Suprapubic skin (tissue), 4 donors: ENCODE results near the gene RELA. TPM values are rescaled to one million over a fixed set of nuclear protein-coding genes. Genes with fewer than 3 reads are reported as not detected.
A peak's percentile ranks its signal among the peaks of the same experiment; 100 is the strongest.

Experiments
- DNase-seq, 2 donors: peaks; one replicate each; pipeline ENCODE4 v3.0.0-alpha.2; 2019; ENCODE audit warnings: low spot score in 2 of 2
- H3K27ac ChIP-seq: fragments of 200-600 bp; sonication (generic); one replicate; pipeline ENCODE4 v1.5.1; 2019
- H3K27me3 ChIP-seq: fragments of 200-600 bp; sonication (generic); one replicate; pipeline ENCODE4 v1.5.1; 2019
- H3K36me3 ChIP-seq: fragments of 200-600 bp; sonication (generic); one replicate; pipeline ENCODE4 v1.5.1; 2019
- H3K4me1 ChIP-seq: fragments of 200-600 bp; sonication (generic); one replicate; pipeline ENCODE4 v1.5.1; 2019
- H3K4me3 ChIP-seq: fragments of 200-600 bp; sonication (generic); one replicate; pipeline ENCODE4 v1.5.1; 2019; ENCODE audit warnings: mild to moderate bottlenecking
- H3K9me3 ChIP-seq: fragments of 200-600 bp; sonication (generic); one replicate; pipeline ENCODE4 v1.5.1; 2019
- EP300 ChIP-seq: sonication (generic); formaldehyde crosslinking; IDR thresholded peaks from one replicate; pipeline ENCODE4 v1.6.1; 2017; ENCODE audit warnings: antibody characterized with exemption
- POLR2A ChIP-seq, 2 donors: fragments of 450-650 bp; IDR thresholded peaks; one replicate each; pipeline ENCODE4 v1.6.1; 2017; ENCODE audit warnings: antibody characterized with exemption in 2 of 2, mild to moderate bottlenecking in 2 of 2, moderate library complexity in 2 of 2
- POLR2AphosphoS5 ChIP-seq, 3 donors: sonication (generic); formaldehyde crosslinking; IDR thresholded peaks; one replicate each; pipeline ENCODE4 v1.6.1; 2017; ENCODE audit warnings: antibody characterized with exemption in 3 of 3
- WGBS: methylation state at CpG from one replicate; pipeline ENCODE4 v1.1.5; 2018; 5-methylcytosine and 5-hydroxymethylcytosine counted together
- total RNA-seq, 4 donors: library from RNA; depleted of rRNA; stranded (reverse); fragments of >200 nt; gene quantifications; one replicate each; pipeline ENCODE4 v1.1.0, GENCODE V29; 2016
- TF ChIP-seq, protein P1 (sequence below), 2 donors: fragments of 200-600 bp in 1 of 2; fragments of 450-650 bp in 1 of 2; sonication (generic) in 1 of 2; IDR thresholded peaks; one replicate each; pipeline ENCODE4 v1.5.1; 2016 to 2019; ENCODE audit warnings: antibody characterized with exemption in 2 of 2, mild to moderate bottlenecking in 1 of 2, moderate library complexity in 1 of 2

Gene RELA
- total RNA-seq, 4 donors from 2014 or later = 71.7 to 111 (median 93.5) TPM

DNA sequence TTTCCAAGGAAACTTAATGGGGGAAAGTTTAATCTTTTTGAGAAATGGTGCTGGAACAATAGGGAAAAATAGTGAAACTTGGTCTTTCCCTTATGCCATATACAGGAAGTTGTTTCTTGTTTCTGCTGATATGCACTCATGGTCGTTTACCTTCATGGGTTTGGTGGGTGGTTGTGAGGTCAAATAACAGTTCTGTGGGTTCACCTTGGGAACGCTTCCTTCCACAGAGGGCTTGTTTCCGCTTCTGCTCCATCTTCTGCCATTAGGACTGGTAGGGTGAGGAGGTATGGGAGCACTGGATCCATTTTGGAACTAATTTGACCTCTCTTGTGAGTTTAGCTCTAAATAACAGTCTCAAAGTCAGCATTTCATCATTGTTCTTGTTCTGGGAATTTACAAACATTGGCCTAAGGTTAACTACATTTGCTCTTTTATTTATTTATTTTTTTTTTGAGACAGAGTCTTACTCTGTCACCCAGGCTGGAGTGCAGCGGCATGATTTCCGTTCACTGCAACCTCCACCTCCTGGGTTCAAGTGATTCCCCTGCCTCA lies 17.6 kb upstream of the RELA start:
- H3K36me3 ChIP-seq = no peaks in the 10 kb centered on the region
- no peaks in the 10 kb centered on the region for H3K27me3 ChIP-seq
- no peak overlapping the region for H3K4me3 ChIP-seq
- TF ChIP-seq POLR2A (IDR thresholded peaks at IDR 0.05) (no peak), POLR2AphosphoS5 (IDR thresholded peaks at IDR 0.05) (no peak), EP300 (no peak)
- TF ChIP-seq, protein P1, sequence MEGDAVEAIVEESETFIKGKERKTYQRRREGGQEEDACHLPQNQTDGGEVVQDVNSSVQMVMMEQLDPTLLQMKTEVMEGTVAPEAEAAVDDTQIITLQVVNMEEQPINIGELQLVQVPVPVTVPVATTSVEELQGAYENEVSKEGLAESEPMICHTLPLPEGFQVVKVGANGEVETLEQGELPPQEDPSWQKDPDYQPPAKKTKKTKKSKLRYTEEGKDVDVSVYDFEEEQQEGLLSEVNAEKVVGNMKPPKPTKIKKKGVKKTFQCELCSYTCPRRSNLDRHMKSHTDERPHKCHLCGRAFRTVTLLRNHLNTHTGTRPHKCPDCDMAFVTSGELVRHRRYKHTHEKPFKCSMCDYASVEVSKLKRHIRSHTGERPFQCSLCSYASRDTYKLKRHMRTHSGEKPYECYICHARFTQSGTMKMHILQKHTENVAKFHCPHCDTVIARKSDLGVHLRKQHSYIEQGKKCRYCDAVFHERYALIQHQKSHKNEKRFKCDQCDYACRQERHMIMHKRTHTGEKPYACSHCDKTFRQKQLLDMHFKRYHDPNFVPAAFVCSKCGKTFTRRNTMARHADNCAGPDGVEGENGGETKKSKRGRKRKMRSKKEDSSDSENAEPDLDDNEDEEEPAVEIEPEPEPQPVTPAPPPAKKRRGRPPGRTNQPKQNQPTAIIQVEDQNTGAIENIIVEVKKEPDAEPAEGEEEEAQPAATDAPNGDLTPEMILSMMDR (IDR thresholded peaks at IDR 0.05) = no peak
- H3K4me1 ChIP-seq = no peaks in the 10 kb centered on the region
- 83% methylated on average over 5 of the region's 5 CpGs for WGBS
- no peak for DNase-seq
- H3K27ac ChIP-seq = no peak overlapping the region
- no peaks in the 10 kb centered on the region for H3K9me3 ChIP-seq

DNA sequence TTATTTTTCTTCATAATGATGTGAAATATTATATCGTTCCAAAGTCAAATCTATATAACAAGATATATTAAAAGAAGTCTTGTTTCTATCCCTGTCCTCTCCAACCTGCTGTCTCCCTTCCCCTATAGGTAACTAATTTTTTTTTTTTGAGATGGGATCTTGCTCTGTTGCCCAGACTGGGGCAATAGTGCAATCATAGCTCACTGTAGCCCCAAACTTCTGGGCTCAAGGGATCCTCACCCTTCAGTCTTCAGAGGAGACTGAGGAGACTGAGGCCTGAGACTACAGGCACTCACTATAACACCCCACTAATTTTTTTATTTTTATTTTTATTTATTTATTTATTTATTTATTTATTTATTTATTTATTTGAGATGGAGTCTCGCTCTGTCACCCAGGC lies 10.3 kb upstream of the RELA start:
- TF ChIP-seq, protein P1 (IDR thresholded peaks at IDR 0.05) = no peak
- TF ChIP-seq POLR2AphosphoS5 (IDR thresholded peaks at IDR 0.05) (no peak), EP300 (no peak), POLR2A (IDR thresholded peaks at IDR 0.05) (no peak)
- no peak for DNase-seq
- no peaks in the 10 kb centered on the region for H3K9me3 ChIP-seq

DNA sequence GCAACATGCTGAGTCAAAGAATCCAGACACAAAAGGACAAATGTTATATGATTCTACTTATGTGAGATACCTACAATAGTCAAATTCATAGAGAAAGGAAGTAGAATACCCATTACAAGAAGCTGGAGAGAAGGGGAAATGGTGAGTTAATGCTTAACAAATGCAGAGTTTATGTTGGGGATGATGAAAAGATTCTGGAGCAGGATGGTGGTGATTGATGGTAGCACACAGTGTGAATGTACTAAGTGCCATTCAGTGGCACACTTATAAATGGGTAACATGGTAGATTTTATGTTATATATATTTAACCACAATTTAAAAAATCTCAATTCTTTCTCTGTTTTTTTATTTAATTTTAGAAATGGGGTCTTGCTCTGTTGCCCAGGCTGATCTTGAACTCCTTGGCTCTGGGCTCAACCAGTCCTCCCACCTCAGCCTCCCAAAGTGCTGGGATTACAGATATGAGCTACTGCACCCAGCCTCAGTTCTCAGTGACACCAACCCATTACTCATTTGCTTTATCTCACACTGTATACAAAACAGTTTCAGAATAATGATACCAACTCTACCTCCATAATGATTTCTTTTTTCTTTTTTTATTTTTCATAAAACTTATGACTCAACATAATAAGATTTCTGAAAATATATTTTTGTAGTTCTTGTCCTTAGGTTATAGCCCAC lies 9.6 kb upstream of the RELA start:
- Histone ChIP-seq H3K9me3 (no peaks in the 10 kb centered on the region), H3K27ac (no peak overlapping the region), H3K4me3 (no peak overlapping the region), H3K27me3 (no peaks in the 10 kb centered on the region), H3K4me1 (no peaks in the 10 kb centered on the region), H3K36me3 (no peaks in the 10 kb centered on the region)
- TF ChIP-seq POLR2AphosphoS5 (IDR thresholded peaks at IDR 0.05) = no peak
- no peak for TF ChIP-seq POLR2A (IDR thresholded peaks at IDR 0.05)
- TF ChIP-seq, protein P1 (IDR thresholded peaks at IDR 0.05) = no peak
- no peak for TF ChIP-seq EP300
- no peak for DNase-seq

More for the DNA sequence above, 10.3 kb upstream of the RELA start:
- H3K4me1 ChIP-seq = no peaks in the 10 kb centered on the region
- H3K36me3 ChIP-seq = no peaks in the 10 kb centered on the region
- H3K4me3 ChIP-seq = no peak overlapping the region
- no peaks in the 10 kb centered on the region for H3K27me3 ChIP-seq
- no peak overlapping the region for H3K27ac ChIP-seq
- 93% methylated on average over 2 of the region's 2 CpGs for WGBS

DNA sequence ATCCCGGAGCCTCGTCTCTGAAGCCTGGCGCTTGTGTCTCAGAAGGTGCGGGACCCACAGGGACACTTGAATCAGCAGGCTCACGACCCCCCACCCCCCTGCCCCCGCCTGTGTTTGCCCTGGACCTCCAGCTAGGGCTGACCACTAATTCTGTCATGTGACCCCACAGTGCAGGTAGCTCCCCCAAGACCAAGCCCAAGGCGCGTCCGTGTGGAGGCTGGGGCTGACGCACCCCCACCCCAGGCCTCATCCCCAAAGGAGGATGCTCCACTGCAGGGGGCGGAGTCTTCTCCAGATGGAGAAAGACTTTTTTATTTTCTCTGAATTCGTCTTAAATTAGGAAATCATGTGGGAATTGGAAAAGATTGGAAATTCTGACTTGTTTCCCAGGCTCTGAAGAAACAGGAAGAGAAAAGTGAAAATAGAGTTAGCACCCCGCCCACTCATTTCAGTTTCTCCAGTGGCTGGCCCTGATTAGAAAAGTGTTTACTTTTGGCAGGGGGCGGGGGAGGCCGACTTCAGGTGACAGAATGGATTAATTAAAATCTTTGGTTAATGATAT lies 1.0 kb upstream of the RELA start:
- no peaks in the 10 kb centered on the region for H3K9me3 ChIP-seq
- H3K36me3 ChIP-seq = peaks cover 30% of the 10 kb centered on the region
- peak overlapping the region; percentile 94 for H3K27ac ChIP-seq
- WGBS = under 1% methylated on average over 9 of the region's 15 CpGs
- H3K4me1 ChIP-seq = peaks cover 42% of the 10 kb centered on the region
- TF ChIP-seq EP300 (no peak), POLR2A (IDR thresholded peaks at IDR 0.05) (no peak), POLR2AphosphoS5 (IDR thresholded peaks at IDR 0.05) (no peak)
- TF ChIP-seq, protein P1 (IDR thresholded peaks at IDR 0.05) = no peak
- DNase-seq = peak; percentile 88 to 90
- H3K27me3 ChIP-seq = no peaks in the 10 kb centered on the region
- peak overlapping the region; percentile 94 for H3K4me3 ChIP-seq

DNA sequence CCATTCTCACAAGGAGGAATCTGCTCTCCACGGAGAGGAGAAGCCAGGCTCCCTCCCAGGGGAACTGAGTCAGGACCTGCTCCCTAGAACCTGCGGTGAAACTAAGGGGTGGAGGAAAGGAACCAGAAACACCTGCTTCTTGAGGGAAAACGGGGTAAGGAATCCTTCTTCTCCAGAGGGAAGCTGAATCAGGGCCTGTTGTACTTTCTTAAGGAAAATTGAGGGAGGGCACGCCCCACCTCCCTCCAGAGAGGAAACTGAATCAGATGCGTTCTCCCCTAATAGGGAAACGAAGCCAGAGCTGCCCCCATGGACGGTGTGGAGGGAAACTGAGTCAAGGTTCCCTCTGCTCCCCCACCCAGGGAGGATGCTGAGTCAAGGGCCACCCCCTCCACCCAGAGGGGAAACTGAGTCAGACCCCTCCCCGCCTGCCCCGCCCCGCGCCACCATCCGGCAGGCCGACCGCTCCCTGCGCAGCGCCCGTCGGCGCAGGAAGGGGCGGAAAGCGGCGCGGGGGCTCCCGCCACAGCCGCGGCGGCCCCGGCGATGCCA lies 393 bp downstream of the RELA start:
- Histone ChIP-seq H3K27me3 (no peaks in the 10 kb centered on the region), H3K36me3 (peaks cover 44% of the 10 kb centered on the region), H3K27ac (peak overlapping the region; percentile 94), H3K4me1 (peaks cover 42% of the 10 kb centered on the region), H3K4me3 (peak overlapping the region; percentile 94), H3K9me3 (no peaks in the 10 kb centered on the region)
- WGBS = 5% methylated on average over 6 of the region's 29 CpGs
- peak in 1 of 2 donors; percentile 74 for DNase-seq
- TF ChIP-seq, protein P1 (IDR thresholded peaks at IDR 0.05) = no peak
